Stimulated activated CD4-positive, alpha-beta T cell treated with anti-CD3 and anti-CD28 coated beads, Interleukin-12 subunit alpha, Interleukin-12 subunit beta, amount 100 ng/mL, for 24 hours (primary cell): ENCODE measurements around the gene TEX261.

Source experiments
- DNase-seq, 2 experiments: peaks; one replicate each; pipeline ENCODE4 v3.0.0-alpha.2; 2020; ENCODE audit warnings: low read depth in 2 of 2

TEX261 gene

GRCh38 chr2:70959271-70959761 is 35.4 kb downstream of the TEX261 start:
- DNase-seq, result no peak

- no peak for DNase-seq
Measured at GRCh38 chr2:70958759-70959158, 35.9 kb downstream of the TEX261 start.

- DNase-seq, result no peak
Measured at GRCh38 chr2:70957798-70958197, 36.9 kb downstream of the TEX261 start.

GRCh38 chr2:70956141-70956540 is 38.5 kb downstream of the TEX261 start:
- DNase-seq, result no peak

- no peak for DNase-seq
Measured at GRCh38 chr2:70954886-70955285, 39.8 kb downstream of the TEX261 start.

- no peak for DNase-seq
Measured at GRCh38 chr2:70949086-70949485, 45.6 kb downstream of the TEX261 start.

- DNase-seq, result peak; percentile 57 to 80
Measured at GRCh38 chr2:70948337-70949003, 46.2 kb downstream of the TEX261 start.

GRCh38 chr2:70947556-70948184 is 47.0 kb downstream of the TEX261 start:
- DNase-seq, result no peak

GRCh38 chr2:70946832-70947442 is 47.7 kb downstream of the TEX261 start:
- peak in 1 of 2 experiments; percentile 46 for DNase-seq

- no peak for DNase-seq
Measured at GRCh38 chr2:70944111-70944690, 50.5 kb downstream of the TEX261 start.

GRCh38 chr2:70943205-70943871 is 51.3 kb downstream of the TEX261 start:
- DNase-seq, result no peak

- DNase-seq, result no peak
Measured at GRCh38 chr2:70942396-70943204, 52.1 kb downstream of the TEX261 start.

GRCh38 chr2:70941701-70942100 is 53.0 kb downstream of the TEX261 start:
- DNase-seq, result no peak

- no peak for DNase-seq
Measured at GRCh38 chr2:70941186-70941585, 53.5 kb downstream of the TEX261 start.

- no peak for DNase-seq
Measured at GRCh38 chr2:70939839-70940580, 54.7 kb downstream of the TEX261 start.

- no peak for DNase-seq
Measured at GRCh38 chr2:70939001-70939838, 55.5 kb downstream of the TEX261 start.

GRCh38 chr2:70938586-70938950 is 56.1 kb downstream of the TEX261 start:
- no peak for DNase-seq

GRCh38 chr2:70937866-70938585 is 56.6 kb downstream of the TEX261 start:
- no peak for DNase-seq
